Cardiac muscle cell (in vitro differentiated cells and primary cell): ENCODE measurements around the gene COPA. TPM values are rescaled to one million over a fixed set of nuclear protein-coding genes. Genes with fewer than 3 reads are reported as not detected.
A peak's percentile ranks its signal among the peaks of the same experiment; 100 is the strongest.

Source experiments
- DNase-seq, 2 donors: peaks; one replicate each; pipeline versions ENCODE4 v3.0.0 to v3.0.0-alpha.2; 2010 to 2017; ENCODE audit warnings: low read depth in 1 of 2, low spot score in 1 of 2
- H3K27ac ChIP-seq: fragments of 200-600 bp; sonication (generic); 2 replicates; pipeline ENCODE4 v1.5.1; 2016
- H3K27me3 ChIP-seq: fragments of 200-600 bp; sonication (generic); 2 replicates; pipeline ENCODE4 v1.6.0; 2016; ENCODE audit warnings: control low read depth
- H3K36me3 ChIP-seq: fragments of 200-600 bp; sonication (generic); 2 replicates; pipeline ENCODE4 v1.5.1; 2016; ENCODE audit warnings: control low read depth
- H3K4me1 ChIP-seq: fragments of 200-600 bp; sonication (generic); 2 replicates; pipeline ENCODE4 v1.8.1; 2017; ENCODE audit warnings: low read depth, mild to moderate bottlenecking, mixed run types
- H3K4me3 ChIP-seq: fragments of 200-600 bp; sonication (generic); 2 replicates; pipeline ENCODE4 v1.5.1; 2016; ENCODE audit warnings: mild to moderate bottlenecking
- H3K9me3 ChIP-seq: fragments of 200-600 bp; sonication (generic); 2 replicates; pipeline ENCODE4 v1.5.1; 2017; ENCODE audit warnings: low read depth, mild to moderate bottlenecking, control low read depth
- polyA plus RNA-seq: library from polyadenylated mRNA; unstranded; fragments of >200 nt; fragmentation: Nextera tagmentation; extraction: Ambion mirVana; gene quantifications from 2 replicates; pipeline ENCODE4 v1.2.1, GENCODE V29; 2016
- total RNA-seq: library from RNA; depleted of rRNA; stranded (reverse); fragments of >200 nt; gene quantifications from 2 replicates; pipeline ENCODE4 v1.2.3, GENCODE V29; 2016
- TF ChIP-seq, protein P1 (sequence below): IDR thresholded peaks from 2 replicates; pipeline ENCODE4 v1.5.1; 2012; ENCODE audit warnings: low read depth, mild to moderate bottlenecking, low read length

Gene COPA
- total and polyA plus RNA-seq, 2 experiments from 2014 or later = 129 to 139 TPM

GRCh38 chr1:160360227-160360695, 17.2 kb upstream of the COPA start:
- Histone ChIP-seq H3K27me3 (no peaks in the 10 kb centered on the region), H3K4me1 (peaks cover 16% of the 10 kb centered on the region), H3K36me3 (peaks cover 16% of the 10 kb centered on the region), H3K9me3 (no peaks in the 10 kb centered on the region), H3K4me3 (no peak overlapping the region), H3K27ac (peak overlapping the region; percentile 43)
- DNase-seq = no peak
- TF ChIP-seq, protein P1, sequence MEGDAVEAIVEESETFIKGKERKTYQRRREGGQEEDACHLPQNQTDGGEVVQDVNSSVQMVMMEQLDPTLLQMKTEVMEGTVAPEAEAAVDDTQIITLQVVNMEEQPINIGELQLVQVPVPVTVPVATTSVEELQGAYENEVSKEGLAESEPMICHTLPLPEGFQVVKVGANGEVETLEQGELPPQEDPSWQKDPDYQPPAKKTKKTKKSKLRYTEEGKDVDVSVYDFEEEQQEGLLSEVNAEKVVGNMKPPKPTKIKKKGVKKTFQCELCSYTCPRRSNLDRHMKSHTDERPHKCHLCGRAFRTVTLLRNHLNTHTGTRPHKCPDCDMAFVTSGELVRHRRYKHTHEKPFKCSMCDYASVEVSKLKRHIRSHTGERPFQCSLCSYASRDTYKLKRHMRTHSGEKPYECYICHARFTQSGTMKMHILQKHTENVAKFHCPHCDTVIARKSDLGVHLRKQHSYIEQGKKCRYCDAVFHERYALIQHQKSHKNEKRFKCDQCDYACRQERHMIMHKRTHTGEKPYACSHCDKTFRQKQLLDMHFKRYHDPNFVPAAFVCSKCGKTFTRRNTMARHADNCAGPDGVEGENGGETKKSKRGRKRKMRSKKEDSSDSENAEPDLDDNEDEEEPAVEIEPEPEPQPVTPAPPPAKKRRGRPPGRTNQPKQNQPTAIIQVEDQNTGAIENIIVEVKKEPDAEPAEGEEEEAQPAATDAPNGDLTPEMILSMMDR = no peak

DNA sequence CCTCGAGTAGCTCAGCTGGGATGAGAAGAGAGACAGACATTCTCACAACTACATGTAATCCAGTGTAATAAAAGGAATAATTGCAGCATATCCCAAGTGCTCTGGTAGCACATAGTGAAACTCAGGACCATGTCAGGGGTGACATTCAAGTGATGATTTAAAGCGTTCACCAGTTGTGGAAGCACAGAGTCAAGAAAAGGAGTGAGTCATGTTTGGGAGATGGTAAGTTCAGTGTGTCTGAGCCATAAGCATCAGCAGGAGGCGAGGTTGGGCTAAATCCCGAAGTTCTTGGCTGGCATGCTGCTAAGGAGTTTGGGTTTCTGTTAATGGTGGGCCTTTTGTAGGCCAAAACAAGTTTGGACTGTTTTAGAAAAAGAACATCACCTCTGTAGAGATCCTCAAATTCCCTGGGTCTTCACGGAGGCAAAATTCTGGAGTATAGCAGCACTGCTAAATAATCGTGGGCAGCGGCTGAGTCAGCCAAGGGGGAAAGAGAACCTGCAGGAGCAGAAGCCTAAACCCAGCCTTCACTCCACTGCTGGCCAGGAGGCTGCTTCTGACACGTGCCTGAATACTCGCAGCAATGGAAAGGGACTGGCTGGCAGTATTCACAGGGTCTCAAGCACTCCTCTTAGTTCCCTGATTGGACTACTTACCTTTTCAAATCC, 16.6 kb upstream of the COPA start:
- H3K27ac ChIP-seq = peak overlapping the region; percentile 43
- DNase-seq = no peak
- no peaks in the 10 kb centered on the region for H3K27me3 ChIP-seq
- H3K4me1 ChIP-seq = peaks cover 16% of the 10 kb centered on the region
- TF ChIP-seq, protein P1 = no peak
- H3K36me3 ChIP-seq = peaks cover 22% of the 10 kb centered on the region
- no peak overlapping the region for H3K4me3 ChIP-seq
- H3K9me3 ChIP-seq = no peaks in the 10 kb centered on the region

DNA sequence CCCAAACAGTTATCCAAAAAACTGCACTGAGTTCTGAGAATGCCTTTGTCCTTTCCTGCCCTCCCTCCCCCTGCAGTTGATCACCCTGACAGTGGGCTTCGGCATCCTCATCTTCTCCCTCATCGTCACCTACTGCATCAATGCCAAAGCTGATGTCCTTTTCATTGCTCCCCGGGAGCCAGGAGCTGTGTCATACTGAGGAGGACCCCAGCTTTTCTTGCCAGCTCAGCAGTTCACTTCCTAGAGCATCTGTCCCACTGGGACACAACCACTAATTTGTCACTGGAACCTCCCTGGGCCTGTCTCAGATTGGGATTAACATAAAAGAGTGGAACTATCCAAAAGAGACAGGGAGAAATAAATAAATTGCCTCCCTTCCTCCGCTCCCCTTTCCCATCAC, 15.0 kb upstream of the COPA start:
- H3K27ac ChIP-seq = no peak overlapping the region
- H3K4me1 ChIP-seq = peaks cover 13% of the 10 kb centered on the region
- H3K36me3 ChIP-seq = peaks cover 35% of the 10 kb centered on the region
- H3K9me3 ChIP-seq = no peaks in the 10 kb centered on the region
- TF ChIP-seq, protein P1 = no peak
- DNase-seq = no peak
- no peaks in the 10 kb centered on the region for H3K27me3 ChIP-seq
- no peak overlapping the region for H3K4me3 ChIP-seq

GRCh38 chr1:160357286-160358002, 14.4 kb upstream of the COPA start:
- H3K4me3 ChIP-seq = no peak overlapping the region
- TF ChIP-seq, protein P1 = no peak
- no peak for DNase-seq
- peaks cover 7% of the 10 kb centered on the region for H3K4me1 ChIP-seq
- H3K36me3 ChIP-seq = peaks cover 41% of the 10 kb centered on the region
- H3K9me3 ChIP-seq = no peaks in the 10 kb centered on the region
- H3K27me3 ChIP-seq = no peaks in the 10 kb centered on the region
- no peak overlapping the region for H3K27ac ChIP-seq

DNA sequence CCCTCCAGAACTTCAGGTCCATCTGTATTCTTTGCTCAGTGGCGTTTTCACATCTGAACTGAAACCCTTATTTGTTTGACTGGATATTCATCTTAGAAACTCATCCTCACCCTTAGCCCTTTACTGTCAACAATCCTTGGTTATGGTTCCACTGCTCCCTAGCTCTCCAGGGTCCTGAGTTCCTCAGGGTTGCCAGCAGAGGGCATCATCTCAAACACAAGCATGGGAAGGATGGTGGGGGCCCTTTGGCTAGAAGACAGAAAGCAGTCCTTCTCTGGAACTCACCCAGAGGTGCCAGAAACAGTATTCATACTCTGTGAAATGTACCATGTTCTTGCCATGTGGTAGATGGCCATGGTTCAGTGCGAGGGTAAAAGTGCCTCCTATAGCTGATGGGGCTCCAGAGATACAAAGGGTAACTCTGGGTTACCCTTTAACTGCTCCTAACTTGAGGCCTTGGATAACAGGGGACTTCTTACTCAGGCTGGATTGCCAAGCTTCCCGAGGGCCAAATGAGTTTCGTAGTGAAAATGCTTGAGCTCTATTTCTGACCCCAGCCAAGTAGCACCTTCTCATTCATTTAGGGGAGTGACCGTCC, 11.4 kb upstream of the COPA start:
- H3K9me3 ChIP-seq = no peaks in the 10 kb centered on the region
- H3K4me1 ChIP-seq = no peaks in the 10 kb centered on the region
- H3K4me3 ChIP-seq = no peak overlapping the region
- peak; percentile 45 to 48 for DNase-seq
- no peaks in the 10 kb centered on the region for H3K27me3 ChIP-seq
- TF ChIP-seq, protein P1 = peak; percentile 59
- peaks cover 59% of the 10 kb centered on the region for H3K36me3 ChIP-seq
- H3K27ac ChIP-seq = no peak overlapping the region
